Glomerular visceral epithelial cell (primary cell): ENCODE data around the gene CISD3.
A peak's percentile ranks its signal among the peaks of the same experiment; 100 is the strongest.

ENCODE experiments used
- DNase-seq: peaks from one replicate; pipeline ENCODE4 v3.0.0-alpha.2; 2016; ENCODE audit errors: extremely low spot score

CISD3 gene

GRCh38 chr17:38743556-38744171, 13.5 kb downstream of the CISD3 start:
- no peak for DNase-seq

GRCh38 chr17:38745545-38745944, 15.4 kb downstream of the CISD3 start:
- peak; percentile 50 for DNase-seq

- DNase-seq = no peak
Observed at GRCh38 chr17:38746004-38746848, 16.1 kb downstream of the CISD3 start.

GRCh38 chr17:38746849-38747462, 16.8 kb downstream of the CISD3 start:
- no peak for DNase-seq

GRCh38 chr17:38747463-38748148, 17.5 kb downstream of the CISD3 start:
- no peak for DNase-seq

- peak; percentile 91 for DNase-seq
Observed at GRCh38 chr17:38748149-38748891, 18.2 kb downstream of the CISD3 start, which contains the start of gene PCGF2. Gene PCGF2 (minus strand): TSS chr17:38748336. CDS start chr17:38740402, 7,934 bp downstream.

GRCh38 chr17:38748892-38749222, 18.7 kb downstream of the CISD3 start:
- DNase-seq = no peak

- DNase-seq = peak; percentile 94
Observed at GRCh38 chr17:38749223-38750043, 19.3 kb downstream of the CISD3 start.

- no peak for DNase-seq
Observed at GRCh38 chr17:38750044-38750311, 19.8 kb downstream of the CISD3 start.

GRCh38 chr17:38750312-38751121, 20.4 kb downstream of the CISD3 start:
- DNase-seq = no peak

GRCh38 chr17:38751144-38751807, 21.1 kb downstream of the CISD3 start:
- peak; percentile 58 for DNase-seq

- DNase-seq = peak; percentile 89
Observed at GRCh38 chr17:38751808-38752307, 21.7 kb downstream of the CISD3 start.

- peak; percentile 99 for DNase-seq
Observed at GRCh38 chr17:38752308-38753070, 22.3 kb downstream of the CISD3 start, which contains the start of gene PSMB3. Gene PSMB3 (plus strand): TSS chr17:38752741. CDS start chr17:38752827, 86 bp downstream.

- no peak for DNase-seq
Observed at GRCh38 chr17:38753071-38753506, 22.9 kb downstream of the CISD3 start.

- DNase-seq = peak; percentile 38
Observed at GRCh38 chr17:38761612-38762011, 31.5 kb downstream of the CISD3 start.

- no peak for DNase-seq
Observed at GRCh38 chr17:38762231-38762630, 32.1 kb downstream of the CISD3 start.

GRCh38 chr17:38766341-38766740, 36.2 kb downstream of the CISD3 start:
- DNase-seq = no peak

GRCh38 chr17:38768417-38768816, 38.3 kb downstream of the CISD3 start:
- no peak for DNase-seq
